Right atrium auricular region (tissue), 2 donors: Measurements from ENCODE around the gene LSM7. TPM values are rescaled to one million over a fixed set of nuclear protein-coding genes. Genes with fewer than 3 reads are reported as not detected.
"Not testable (repeated sequence)": the region's sequence is repeated elsewhere in the genome, so short reads cannot be mapped to it uniquely, and the experiment has no call there.

Source experiments
- DNase-seq: peaks from one replicate; pipeline ENCODE4 v3.0.0-alpha.2; 2019; ENCODE audit warnings: low spot score
- H3K27ac ChIP-seq, 2 donors: fragments of 200-600 bp; sonication (generic); 1 replicate in 1 of 2; 2 replicates in 1 of 2; pipeline ENCODE4 v1.5.1; 2016 to 2019
- H3K27me3 ChIP-seq, 2 donors: fragments of 200-600 bp; sonication (generic); one replicate each; pipeline versions ENCODE4 v1.5.1 to v1.6.0; 2017 to 2019
- H3K36me3 ChIP-seq: fragments of 200-600 bp; sonication (generic); one replicate; pipeline ENCODE4 v1.5.1; 2016
- H3K4me1 ChIP-seq, 2 donors: fragments of 200-600 bp; sonication (generic); one replicate each; pipeline versions ENCODE4 v1.5.1 to v1.6.0; 2017 to 2019
- H3K4me3 ChIP-seq, 2 donors: fragments of 200-600 bp; sonication (generic); 1 replicate in 1 of 2; 2 replicates in 1 of 2; pipeline ENCODE4 v1.5.1; 2017 to 2019; ENCODE audit warnings: mild to moderate bottlenecking in 1 of 2, moderate library complexity in 1 of 2
- H3K9me3 ChIP-seq, 2 donors: fragments of 200-600 bp; sonication (generic); one replicate each; pipeline ENCODE4 v1.5.1; 2019
- CTCF ChIP-seq, 2 donors: fragments of 200-600 bp; sonication (generic); IDR thresholded peaks; one replicate each; pipeline ENCODE4 v1.5.1; 2019; ENCODE audit warnings: antibody characterized with exemption in 2 of 2
- total RNA-seq, 2 donors: library from RNA; depleted of rRNA; stranded (reverse); fragments of >200 nt; gene quantifications; one replicate each; pipeline ENCODE4 v1.1.0, GENCODE V29; 2016

The LSM7 gene
- total RNA-seq, 2 donors from 2014 or later: 38.6 to 104 TPM

DNA sequence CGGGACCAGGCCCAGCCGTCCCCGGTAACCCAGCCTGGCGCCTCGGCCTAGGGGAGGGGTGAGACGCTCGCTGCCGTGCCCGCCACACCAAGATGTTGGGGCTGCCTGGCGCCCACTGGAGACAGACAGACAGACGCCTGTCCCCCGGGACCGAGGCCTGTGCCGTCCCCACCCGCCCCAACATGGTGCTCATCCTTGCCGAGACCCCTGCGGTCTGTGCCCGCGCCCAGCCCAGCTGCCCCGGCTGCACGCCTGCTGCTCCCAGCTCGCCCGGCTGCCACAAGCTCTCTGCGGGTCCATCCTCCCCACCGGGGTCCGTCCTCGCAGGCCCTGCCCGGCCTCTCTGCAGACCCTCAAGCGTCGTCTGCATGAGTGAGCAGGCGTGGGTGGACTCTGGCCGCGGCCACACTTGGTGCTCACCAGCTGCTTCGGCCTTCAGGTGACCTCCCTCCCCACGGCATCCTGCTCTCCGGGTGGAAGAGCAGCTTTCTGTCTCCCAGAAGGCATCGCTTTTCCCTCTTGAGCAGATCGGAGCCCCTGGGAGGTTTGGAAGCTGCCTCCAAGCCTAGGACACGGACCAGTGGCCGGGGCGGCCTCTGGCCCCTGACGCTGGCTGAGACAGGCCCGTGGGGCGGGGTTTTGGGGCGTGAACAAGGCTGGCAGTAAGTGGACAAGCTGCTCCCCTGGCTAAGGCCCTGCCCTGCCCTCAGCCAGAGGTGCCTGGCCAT is 24.9 kb upstream of the LSM7 start:
- TF ChIP-seq CTCF (IDR thresholded peaks at IDR 0.05): no peak
- Histone ChIP-seq H3K27me3 (no peaks in the 10 kb centered on the region), H3K27ac (no peak overlapping the region), H3K4me3 (no peak overlapping the region), H3K9me3 (no peaks in the 10 kb centered on the region), H3K4me1 (no peaks in the 10 kb centered on the region), H3K36me3 (peaks cover 19% of the 10 kb centered on the region)
- no peak for DNase-seq

GRCh38 chr19:2352121-2352520 is 23.7 kb upstream of the LSM7 start:
- H3K27ac ChIP-seq: no peak overlapping the region
- no peaks in the 10 kb centered on the region for H3K9me3 ChIP-seq
- no peak for DNase-seq
- H3K4me1 ChIP-seq: no peaks in the 10 kb centered on the region
- TF ChIP-seq CTCF (IDR thresholded peaks at IDR 0.05): no peak
- H3K36me3 ChIP-seq: peaks cover 19% of the 10 kb centered on the region
- no peaks in the 10 kb centered on the region for H3K27me3 ChIP-seq
- H3K4me3 ChIP-seq: no peak overlapping the region

GRCh38 chr19:2351591-2351990 is 23.2 kb upstream of the LSM7 start:
- DNase-seq: no peak
- H3K36me3 ChIP-seq: peaks cover 19% of the 10 kb centered on the region
- H3K27ac ChIP-seq: no peak overlapping the region

GRCh38 chr19:2350656-2351055 is 22.3 kb upstream of the LSM7 start:
- H3K9me3 ChIP-seq: no peaks in the 10 kb centered on the region
- H3K27me3 ChIP-seq: no peaks in the 10 kb centered on the region
- peaks cover 19% of the 10 kb centered on the region for H3K36me3 ChIP-seq
- no peak for DNase-seq
- no peak overlapping the region for H3K27ac ChIP-seq
- TF ChIP-seq CTCF (IDR thresholded peaks at IDR 0.05): no peak
- no peaks in the 10 kb centered on the region for H3K4me1 ChIP-seq
- no peak overlapping the region for H3K4me3 ChIP-seq

More at GRCh38 chr19:2351591-2351990, 23.2 kb upstream of the LSM7 start:
- no peak for TF ChIP-seq CTCF (IDR thresholded peaks at IDR 0.05)
- H3K27me3 ChIP-seq: no peaks in the 10 kb centered on the region
- no peaks in the 10 kb centered on the region for H3K9me3 ChIP-seq
- H3K4me3 ChIP-seq: no peak overlapping the region
- H3K4me1 ChIP-seq: no peaks in the 10 kb centered on the region

GRCh38 chr19:2349818-2350217 is 21.4 kb upstream of the LSM7 start:
- H3K36me3 ChIP-seq: peaks cover 19% of the 10 kb centered on the region
- not testable (repeated sequence) for H3K27ac ChIP-seq, H3K4me1 ChIP-seq, H3K27me3 ChIP-seq, H3K9me3 ChIP-seq, H3K4me3 ChIP-seq, DNase-seq

- no peaks in the 10 kb centered on the region for H3K4me1 ChIP-seq
- H3K36me3 ChIP-seq: peaks cover 4% of the 10 kb centered on the region
- H3K27me3 ChIP-seq: no peaks in the 10 kb centered on the region
- no peak overlapping the region for H3K27ac ChIP-seq
- H3K9me3 ChIP-seq: no peaks in the 10 kb centered on the region
- H3K4me3 ChIP-seq: no peak overlapping the region
- TF ChIP-seq CTCF (IDR thresholded peaks at IDR 0.05): no peak
- DNase-seq: no peak
Observed at GRCh38 chr19:2345794-2346663, 17.6 kb upstream of the LSM7 start.
